SU-DHL-6 (cell line): ENCODE measurements around the gene ZNF385C.

Source experiments
- H2AFZ ChIP-seq: fragments of 200-600 bp; sonication (generic); 2 replicates; pipeline ENCODE4 v1.6.1; 2014; ENCODE audit warnings: low read depth, mild to moderate bottlenecking, moderate library complexity, mixed read lengths, antibody characterized with exemption, low read length; ENCODE audit not compliant: severe bottlenecking
- H3F3A ChIP-seq: fragments of 200-600 bp; shearing (Covaris generic); 2 replicates; pipeline ENCODE4 v1.6.0; 2016; ENCODE audit warnings: antibody characterized with exemption, mild to moderate bottlenecking; ENCODE audit not compliant: insufficient read depth
- H3K27ac ChIP-seq: fragments of 200-600 bp; sonication (generic); 2 replicates; pipeline ENCODE4 v1.5.1; 2016; ENCODE audit warnings: low read depth, mild to moderate bottlenecking, low read length, moderate library complexity, mixed read lengths
- H3K27me3 ChIP-seq: fragments of 200-600 bp; sonication (generic), shearing (Covaris generic); 2 replicates; pipeline ENCODE4 v1.6.0; 2014; ENCODE audit warnings: mild to moderate bottlenecking, low read length
- H3K36me3 ChIP-seq: fragments of 200-600 bp; sonication (generic); 2 replicates; pipeline ENCODE4 v1.6.1; 2014; ENCODE audit warnings: mild to moderate bottlenecking, low read length, mixed read lengths
- H3K4me2 ChIP-seq: fragments of 300-600, 200-600 bp; shearing (Covaris generic), sonication (generic); 2 replicates; pipeline ENCODE4 v1.6.0; 2014; ENCODE audit warnings: low read length, low read depth, mild to moderate bottlenecking; ENCODE audit not compliant: poor library complexity, severe bottlenecking
- H3K4me3 ChIP-seq: fragments of 200-600 bp; sonication (generic); 2 replicates; pipeline ENCODE4 v1.5.1; 2014; ENCODE audit warnings: antibody characterized with exemption, low read length, mild to moderate bottlenecking, mixed read lengths; ENCODE audit not compliant: insufficient read depth, poor library complexity, severe bottlenecking
- H3K79me2 ChIP-seq: fragments of 200-600 bp; sonication (generic); 2 replicates; pipeline ENCODE4 v1.6.1; 2014; ENCODE audit warnings: mild to moderate bottlenecking, low read length, moderate library complexity; ENCODE audit not compliant: insufficient read depth
- H3K9ac ChIP-seq: fragments of 200-600 bp; sonication (generic); 2 replicates; pipeline ENCODE4 v1.7.0; 2014; ENCODE audit warnings: mild to moderate bottlenecking, low read length
- H3K9me2 ChIP-seq: fragments of 200-600 bp; sonication (generic); replicated peaks from 2 replicates; pipeline ENCODE4 v1.6.1; 2014; ENCODE audit warnings: low read length; ENCODE audit not compliant: insufficient read depth
- H3K9me3 ChIP-seq: fragments of 200-600 bp; sonication (generic); 2 replicates; pipeline ENCODE4 v1.6.1; 2014; ENCODE audit warnings: low read length, mixed read lengths; ENCODE audit not compliant: insufficient read depth
- H4K20me1 ChIP-seq: fragments of 200-600 bp; sonication (generic); 2 replicates; pipeline ENCODE4 v1.6.1; 2014; ENCODE audit warnings: low read depth, mild to moderate bottlenecking, antibody characterized with exemption, low read length, moderate library complexity, mixed read lengths
- EZH2phosphoT487 ChIP-seq: fragments of 200-600 bp; sonication (generic), shearing (Covaris generic); conservative IDR thresholded peaks from 2 replicates; pipeline ENCODE4 v1.6.1; 2018; ENCODE audit warnings: mild to moderate bottlenecking, antibody characterized with exemption, low read length, moderate library complexity, mixed read lengths
- TF ChIP-seq, protein P1 (sequence below): fragments of 200-600 bp; sonication (generic); IDR thresholded peaks from one replicate; pipeline ENCODE4 v1.5.1; 2017; ENCODE audit warnings: antibody characterized with exemption, mild to moderate bottlenecking, low read length, moderate library complexity; ENCODE audit not compliant: insufficient read depth, poor library complexity, severe bottlenecking

ZNF385C gene

DNA sequence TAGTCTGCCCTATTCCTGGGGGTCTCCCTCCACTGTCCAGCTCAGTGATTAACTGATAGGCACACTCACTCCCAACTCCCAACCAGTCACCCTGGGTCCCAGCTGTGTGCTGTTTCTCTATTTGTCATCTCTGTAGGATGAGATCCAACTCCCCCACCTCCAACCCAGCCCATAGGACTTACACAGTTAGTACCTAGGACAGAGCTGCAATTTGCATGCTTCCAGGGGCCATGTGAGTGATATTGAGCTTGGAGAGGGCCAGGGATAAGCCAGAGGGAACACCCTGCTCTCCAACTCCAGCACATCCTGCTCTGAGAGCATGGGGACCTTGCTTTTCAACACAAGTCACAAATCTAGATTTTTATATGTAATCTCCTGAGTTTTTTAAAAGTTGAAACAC lies 56.7 kb downstream of the ZNF385C start:
- H3K36me3 ChIP-seq: no peaks in the 10 kb centered on the region
- H3K79me2 ChIP-seq: no peaks in the 10 kb centered on the region
- H2AFZ ChIP-seq: no peak overlapping the region
- no peaks in the 10 kb centered on the region for H3K9me2 ChIP-seq
- no peak overlapping the region for H3K9ac ChIP-seq
- H3F3A ChIP-seq: no peaks in the 10 kb centered on the region
- H3K4me2 ChIP-seq: no peak overlapping the region
- no peak overlapping the region for H3K27ac ChIP-seq
- TF ChIP-seq, protein P1, sequence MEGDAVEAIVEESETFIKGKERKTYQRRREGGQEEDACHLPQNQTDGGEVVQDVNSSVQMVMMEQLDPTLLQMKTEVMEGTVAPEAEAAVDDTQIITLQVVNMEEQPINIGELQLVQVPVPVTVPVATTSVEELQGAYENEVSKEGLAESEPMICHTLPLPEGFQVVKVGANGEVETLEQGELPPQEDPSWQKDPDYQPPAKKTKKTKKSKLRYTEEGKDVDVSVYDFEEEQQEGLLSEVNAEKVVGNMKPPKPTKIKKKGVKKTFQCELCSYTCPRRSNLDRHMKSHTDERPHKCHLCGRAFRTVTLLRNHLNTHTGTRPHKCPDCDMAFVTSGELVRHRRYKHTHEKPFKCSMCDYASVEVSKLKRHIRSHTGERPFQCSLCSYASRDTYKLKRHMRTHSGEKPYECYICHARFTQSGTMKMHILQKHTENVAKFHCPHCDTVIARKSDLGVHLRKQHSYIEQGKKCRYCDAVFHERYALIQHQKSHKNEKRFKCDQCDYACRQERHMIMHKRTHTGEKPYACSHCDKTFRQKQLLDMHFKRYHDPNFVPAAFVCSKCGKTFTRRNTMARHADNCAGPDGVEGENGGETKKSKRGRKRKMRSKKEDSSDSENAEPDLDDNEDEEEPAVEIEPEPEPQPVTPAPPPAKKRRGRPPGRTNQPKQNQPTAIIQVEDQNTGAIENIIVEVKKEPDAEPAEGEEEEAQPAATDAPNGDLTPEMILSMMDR: no peak
- TF ChIP-seq EZH2phosphoT487: no peak
- H3K27me3 ChIP-seq: no peaks in the 10 kb centered on the region
- H3K9me3 ChIP-seq: no peaks in the 10 kb centered on the region
- H3K4me3 ChIP-seq: no peak overlapping the region
- no peaks in the 10 kb centered on the region for H4K20me1 ChIP-seq

DNA sequence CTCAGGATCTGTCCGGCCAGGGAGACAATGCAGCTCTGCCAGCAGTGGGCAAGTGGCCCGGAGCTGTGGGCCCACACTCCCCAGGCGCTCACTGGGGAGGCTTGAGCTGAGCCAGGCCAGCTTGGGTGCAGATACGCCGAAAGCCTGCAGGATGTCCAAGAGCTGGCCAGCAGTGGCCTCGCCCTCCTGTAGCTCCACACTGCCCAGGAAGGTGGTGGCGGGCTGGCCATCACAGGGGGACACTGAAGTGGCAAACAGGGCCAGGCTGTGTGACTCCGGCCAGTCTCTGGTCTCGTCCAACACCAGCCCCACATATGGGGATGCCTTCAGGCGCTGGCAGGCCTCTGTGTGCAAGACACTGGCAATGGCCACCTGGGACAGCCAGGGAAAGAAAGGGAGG lies 57.5 kb downstream of the ZNF385C start:
- H3K4me2 ChIP-seq: no peak overlapping the region
- H3K4me3 ChIP-seq: no peak overlapping the region
- H3K36me3 ChIP-seq: no peaks in the 10 kb centered on the region
- H3K27ac ChIP-seq: no peak overlapping the region
- H3K9me2 ChIP-seq: no peaks in the 10 kb centered on the region
- no peaks in the 10 kb centered on the region for H3K9me3 ChIP-seq
- no peaks in the 10 kb centered on the region for H3K79me2 ChIP-seq
- no peaks in the 10 kb centered on the region for H3F3A ChIP-seq
- H4K20me1 ChIP-seq: no peaks in the 10 kb centered on the region
- no peak for TF ChIP-seq EZH2phosphoT487
- TF ChIP-seq, protein P1: no peak
- H3K27me3 ChIP-seq: no peaks in the 10 kb centered on the region
- H2AFZ ChIP-seq: no peak overlapping the region
- H3K9ac ChIP-seq: no peak overlapping the region

DNA sequence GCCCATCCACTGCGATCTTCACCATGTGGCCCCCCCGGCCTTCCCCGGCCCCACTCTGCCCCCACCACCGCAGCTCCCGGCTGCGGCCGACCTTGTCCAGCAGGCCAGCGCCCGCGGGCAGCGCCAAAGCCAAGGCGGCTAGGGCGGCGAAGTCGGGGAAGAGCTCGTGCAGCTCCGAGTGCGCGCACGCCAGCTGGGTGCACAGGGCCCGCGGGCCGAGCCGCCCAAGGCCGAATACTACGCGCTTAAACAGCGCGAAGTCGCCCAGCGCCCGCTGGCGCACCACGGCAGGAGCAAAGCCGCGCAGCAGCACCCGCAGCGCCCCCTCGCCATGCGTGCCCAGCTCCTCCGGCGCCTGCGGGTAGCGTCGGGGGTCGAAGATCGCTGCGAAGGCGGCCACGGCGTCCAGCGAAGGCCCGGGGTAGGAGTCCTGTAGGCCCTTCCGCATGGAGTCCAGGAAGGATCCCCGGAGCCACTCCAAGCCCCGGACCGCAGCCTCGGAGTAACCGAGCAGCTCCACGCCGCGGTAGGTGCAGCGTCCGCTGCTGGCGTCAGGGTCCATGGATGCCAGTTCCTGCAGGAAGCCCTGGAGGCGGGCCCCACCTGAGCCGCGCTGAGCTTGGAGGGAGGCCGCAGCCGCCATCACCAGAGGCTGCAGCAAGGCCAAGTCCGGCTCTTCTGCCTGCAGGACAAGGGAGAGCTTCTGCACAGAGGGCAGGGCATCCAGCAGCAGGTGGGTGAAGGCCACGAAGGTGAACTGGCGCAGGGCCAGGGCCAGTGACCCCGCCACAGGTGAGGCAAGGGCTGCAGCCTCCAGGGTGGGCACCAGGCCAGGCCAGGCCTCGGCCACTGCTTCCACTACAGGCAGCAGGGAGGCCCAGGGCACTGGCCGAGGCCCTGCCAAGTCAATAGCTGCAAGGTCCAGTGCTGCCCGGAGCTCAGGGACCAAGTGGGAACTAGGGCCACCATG lies 58.2 kb downstream of the ZNF385C start:
- Histone ChIP-seq H3K27ac (no peak overlapping the region), H2AFZ (no peak overlapping the region), H3K9me2 (no peaks in the 10 kb centered on the region), H3K79me2 (no peaks in the 10 kb centered on the region), H3K4me3 (no peak overlapping the region), H3K36me3 (no peaks in the 10 kb centered on the region), H3K9ac (no peak overlapping the region), H3K27me3 (no peaks in the 10 kb centered on the region), H4K20me1 (no peaks in the 10 kb centered on the region), H3K9me3 (no peaks in the 10 kb centered on the region), H3K4me2 (no peak overlapping the region), H3F3A (no peaks in the 10 kb centered on the region)
- no peak for TF ChIP-seq EZH2phosphoT487
- TF ChIP-seq, protein P1: no peak
